Cardiac septum (tissue), 1 donor: Measurements from ENCODE around the gene TNFAIP3. TPM values are rescaled to one million over a fixed set of nuclear protein-coding genes. Genes with fewer than 3 reads are reported as not detected.

Experiments used
- total RNA-seq: library from RNA; stranded (reverse); fragmentation: NEBNext Ultra II Directional; extraction: Animal tissue kit (Norgen Biotek cat#: 25700); gene quantifications from one replicate; pipeline ENCODE4 v1.2.1, GENCODE V29; 2021
- donor health status: DM: no; HTN: no; CAD: no.

TNFAIP3 gene
- total RNA-seq, 1 donor from 2014 or later = 7.9 TPM

Other genes with a start within 250 kb of the TNFAIP3 start
- 59.3 TPM for gene PERP, start 240.2 kb downstream of the TNFAIP3 start, total RNA-seq